Activated T-helper 17 cell treated with anti-CD3 and anti-CD28 coated beads, Interleukin-2, amount 50 U/mL, for 72 hours (primary cell): ENCODE data around the gene NPHS1. TPM values are rescaled to one million over a fixed set of nuclear protein-coding genes. Genes with fewer than 3 reads are reported as not detected.
"Not testable (repeated sequence)": the region's sequence is repeated elsewhere in the genome, so short reads cannot be mapped to it uniquely, and the experiment has no call there.

Experiments used
- ATAC-seq: fragments of 150-1000 bp; cut with Tn5 transposase; replicated peaks from 2 replicates; pipeline ENCODE4 v1.10.0; 2021; ENCODE audit warnings: mild to moderate bottlenecking, moderate library complexity
- H3K27ac Mint-ChIP-seq: one replicate; pipeline ENCODE4 v1.8.0; 2022; ENCODE audit warnings: mixed read lengths
- H3K27me3 Mint-ChIP-seq: one replicate; pipeline ENCODE4 v1.8.0; 2022; ENCODE audit warnings: mixed read lengths
- H3K36me3 Mint-ChIP-seq: one replicate; pipeline ENCODE4 v1.8.0; 2022; ENCODE audit warnings: low read depth, mild to moderate bottlenecking, mixed read lengths
- H3K4me1 Mint-ChIP-seq: one replicate; pipeline ENCODE4 v1.8.0; 2022; ENCODE audit warnings: mixed read lengths
- H3K4me3 Mint-ChIP-seq: one replicate; pipeline ENCODE4 v1.8.0; 2022; ENCODE audit warnings: mild to moderate bottlenecking, mixed read lengths
- H3K9me3 Mint-ChIP-seq: one replicate; pipeline ENCODE4 v1.8.0; 2022; ENCODE audit warnings: mixed read lengths
- total RNA-seq, 2 donors: library from RNA; stranded (reverse); gene quantifications; one replicate each; pipeline ENCODE4 v1.2.3, GENCODE V29; 2022

The NPHS1 gene
- total RNA-seq, 2 donors from 2014 or later: 0.05 TPM; not detected in 1

DNA sequence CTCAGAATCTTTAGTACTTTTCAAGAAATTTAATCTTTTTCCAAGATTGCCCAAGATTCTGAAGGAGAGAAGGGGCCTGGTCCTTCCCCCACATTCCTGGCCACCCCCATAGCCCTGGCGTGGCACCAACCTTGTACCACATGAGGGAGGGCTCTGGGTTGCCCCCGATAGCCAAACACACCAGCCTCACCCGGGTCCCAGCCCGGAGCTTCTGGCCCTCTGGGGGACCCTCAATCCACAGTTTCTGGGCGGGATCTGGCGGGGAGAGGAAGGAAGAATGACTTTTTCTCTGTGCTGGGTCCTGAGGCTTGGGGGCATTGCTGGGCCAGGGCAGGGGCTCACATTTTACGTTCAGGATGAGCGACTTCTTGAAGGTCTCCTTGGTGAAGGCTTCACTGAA is 4.4 kb downstream of the NPHS1 start:
- no peak overlapping the region for H3K4me3 Mint-ChIP-seq
- H3K9me3 Mint-ChIP-seq: no peaks in the 10 kb centered on the region
- H3K27me3 Mint-ChIP-seq: peaks cover 53% of the 10 kb centered on the region
- H3K4me1 Mint-ChIP-seq: peaks cover 13% of the 10 kb centered on the region
- ATAC-seq: no peak
- H3K27ac Mint-ChIP-seq: no peak overlapping the region
- H3K36me3 Mint-ChIP-seq: no peaks in the 10 kb centered on the region

DNA sequence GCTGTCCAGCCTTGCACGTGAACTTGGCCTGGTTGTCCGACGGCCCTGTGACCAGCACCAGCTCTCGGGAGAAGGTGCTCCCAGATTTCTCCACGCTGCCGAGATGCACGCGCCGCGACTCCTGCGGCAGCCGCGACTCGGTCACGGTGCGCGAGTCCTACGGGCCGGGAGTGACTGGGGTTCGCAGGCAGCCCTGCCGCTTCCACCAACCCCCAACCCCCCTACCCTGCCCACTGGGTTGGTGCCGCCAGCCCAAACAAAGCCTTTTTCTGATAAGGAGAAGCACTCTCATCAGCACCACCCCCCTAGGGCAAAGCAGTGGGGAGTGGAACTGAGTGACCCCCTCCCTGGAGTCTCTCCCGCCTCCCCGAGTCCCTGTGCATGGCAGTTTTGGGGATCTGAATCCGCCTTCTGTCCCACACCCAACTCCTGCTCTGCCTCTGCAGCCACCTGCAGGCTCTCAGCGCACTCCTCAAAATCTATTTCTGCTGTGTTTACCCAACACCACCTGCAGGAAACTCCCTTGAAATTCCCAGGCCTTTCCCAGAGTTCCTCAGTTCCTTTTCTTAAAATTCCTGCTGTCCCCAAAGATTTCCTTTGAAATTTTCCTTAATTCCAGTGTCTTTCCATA is 6.2 kb downstream of the NPHS1 start:
- peak overlapping the region; percentile 38 for H3K4me3 Mint-ChIP-seq
- H3K27me3 Mint-ChIP-seq: peaks cover 55% of the 10 kb centered on the region
- no peaks in the 10 kb centered on the region for H3K36me3 Mint-ChIP-seq
- H3K4me1 Mint-ChIP-seq: peaks cover 12% of the 10 kb centered on the region
- no peaks in the 10 kb centered on the region for H3K9me3 Mint-ChIP-seq
- no peak overlapping the region for H3K27ac Mint-ChIP-seq
- ATAC-seq: no peak

DNA sequence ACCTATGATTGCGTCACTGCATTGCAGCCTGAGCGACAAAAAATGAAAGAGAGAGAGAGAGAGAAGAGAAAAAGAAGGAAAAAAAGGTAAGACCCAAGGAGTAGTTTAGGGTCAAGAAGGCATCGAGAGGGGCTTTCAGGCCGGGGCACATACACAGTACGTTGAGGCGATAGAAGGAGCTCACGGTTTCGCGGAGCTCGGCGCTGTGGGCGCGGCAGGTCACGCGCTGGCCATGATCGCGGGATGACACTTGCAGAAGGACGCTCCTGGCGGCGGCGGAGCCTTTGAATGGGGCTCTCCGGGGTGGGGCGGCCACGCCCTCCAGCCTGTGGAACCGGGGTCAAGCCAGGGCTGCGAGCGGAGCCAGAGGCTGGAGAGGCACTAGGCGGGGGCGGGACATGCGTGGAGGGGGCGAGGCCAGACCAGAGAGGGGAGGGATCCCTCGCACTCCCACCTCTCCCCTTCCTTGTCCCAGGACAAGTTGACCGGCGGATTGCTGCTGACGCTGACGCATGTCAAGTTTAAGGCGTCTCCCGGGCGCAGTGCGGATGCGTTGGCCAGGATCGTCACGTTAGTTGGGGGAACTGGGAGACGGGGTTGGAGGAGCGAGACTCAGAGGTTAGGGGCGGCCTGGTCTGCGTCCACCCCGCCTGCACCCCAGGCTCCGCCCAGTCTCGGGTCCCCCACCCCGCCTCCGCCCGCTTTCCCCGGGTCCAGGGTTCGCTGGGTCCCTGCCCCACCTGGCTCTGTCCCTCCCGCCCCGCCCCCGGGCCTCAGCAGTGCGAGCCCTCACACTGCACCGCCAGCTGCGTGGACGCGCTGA is 6.9 kb downstream of the NPHS1 start:
- Mint-ChIP-seq H3K9me3 (no peaks in the 10 kb centered on the region), H3K36me3 (no peaks in the 10 kb centered on the region), H3K4me1 (peaks cover 12% of the 10 kb centered on the region), H3K27ac (no peak overlapping the region), H3K27me3 (peaks cover 48% of the 10 kb centered on the region), H3K4me3 (peak overlapping the region; percentile 75)
- ATAC-seq: peak; percentile 40

DNA sequence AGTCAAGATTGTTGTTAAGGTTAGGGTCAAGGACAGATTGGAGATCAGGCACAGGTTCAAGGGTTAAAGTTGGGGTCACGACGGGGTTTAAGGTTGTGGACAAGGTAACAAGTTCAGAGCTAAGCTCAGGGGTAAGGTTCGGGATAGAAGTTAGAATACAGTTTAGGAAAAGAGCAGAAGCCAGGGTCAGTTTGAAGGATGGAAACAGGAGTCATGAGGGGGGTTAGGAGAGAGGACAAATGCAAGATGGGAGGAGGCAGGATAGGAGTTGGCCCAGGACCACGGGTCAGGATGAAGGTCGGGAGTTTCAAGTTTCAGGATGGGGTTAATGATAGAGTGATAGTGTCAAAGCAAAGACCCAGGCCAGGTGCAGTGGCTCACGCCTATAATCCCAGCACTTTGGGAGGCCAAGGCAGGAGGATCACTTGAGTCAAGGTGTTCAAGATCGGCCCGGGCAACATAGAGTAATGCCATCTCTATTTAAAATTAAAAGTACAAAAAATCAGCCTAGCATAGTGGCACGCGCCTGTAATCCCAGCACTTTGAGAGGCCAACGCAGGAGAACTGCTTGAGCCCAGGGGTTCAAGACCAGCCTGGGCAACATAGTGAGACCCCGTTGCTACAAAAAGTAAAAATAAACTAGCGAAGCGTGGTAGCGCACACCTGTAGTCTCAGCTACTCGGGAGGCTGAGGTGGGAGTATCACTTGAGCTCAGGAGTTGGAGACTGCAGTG is 7.7 kb downstream of the NPHS1 start:
- no peaks in the 10 kb centered on the region for H3K36me3 Mint-ChIP-seq
- ATAC-seq: no peak

DNA sequence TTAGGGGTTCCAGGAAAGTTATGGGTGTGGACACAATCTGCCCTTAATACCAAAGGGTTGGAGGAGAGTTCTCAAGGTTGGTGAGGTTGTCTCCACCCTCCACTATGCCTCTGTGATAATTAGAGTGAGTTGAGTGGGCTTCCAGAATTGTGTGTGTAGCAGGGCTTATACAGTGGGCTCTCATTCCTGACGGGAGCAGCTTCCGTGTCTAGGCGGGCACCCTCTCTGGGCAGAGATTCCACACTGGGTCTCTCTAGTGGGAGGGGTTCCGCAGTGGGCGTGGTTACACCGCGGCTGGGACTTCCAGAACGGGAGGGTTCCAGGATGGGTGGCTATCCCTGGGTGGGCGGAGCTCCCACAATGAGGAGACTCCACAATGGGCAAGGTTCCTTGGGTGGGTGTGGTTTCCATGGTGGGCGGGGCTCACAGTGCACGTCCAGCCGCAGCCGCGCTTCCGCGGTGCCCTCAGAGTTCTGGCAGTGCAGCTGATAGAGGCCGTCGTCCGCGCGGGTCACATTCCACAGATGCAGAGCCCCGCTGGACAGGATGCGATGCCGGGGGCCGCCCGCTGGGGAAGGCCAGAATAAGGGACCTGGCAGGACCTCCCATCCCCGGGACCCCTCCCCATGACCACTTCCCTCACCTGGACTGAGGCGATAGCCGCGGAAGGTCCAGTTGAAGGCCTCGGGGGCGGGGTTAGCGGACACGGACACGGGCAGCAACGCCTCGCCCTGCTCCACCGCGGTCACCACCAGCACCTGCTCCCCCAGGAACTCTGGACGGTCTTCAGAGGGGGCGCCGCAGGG is 8.4 kb downstream of the NPHS1 start:
- ATAC-seq: peak; percentile 26
- Mint-ChIP-seq H3K36me3 (no peaks in the 10 kb centered on the region), H3K27me3 (peaks cover 45% of the 10 kb centered on the region), H3K27ac (no peak overlapping the region), H3K4me1 (peaks cover 12% of the 10 kb centered on the region), H3K9me3 (no peaks in the 10 kb centered on the region), H3K4me3 (peak overlapping the region; percentile 75)

More for the DNA sequence above, 7.7 kb downstream of the NPHS1 start:
- no peaks in the 10 kb centered on the region for H3K9me3 Mint-ChIP-seq
- H3K27me3 Mint-ChIP-seq: peaks cover 48% of the 10 kb centered on the region
- H3K27ac Mint-ChIP-seq: no peak overlapping the region
- peaks cover 12% of the 10 kb centered on the region for H3K4me1 Mint-ChIP-seq
- H3K4me3 Mint-ChIP-seq: peak overlapping the region; percentile 75

DNA sequence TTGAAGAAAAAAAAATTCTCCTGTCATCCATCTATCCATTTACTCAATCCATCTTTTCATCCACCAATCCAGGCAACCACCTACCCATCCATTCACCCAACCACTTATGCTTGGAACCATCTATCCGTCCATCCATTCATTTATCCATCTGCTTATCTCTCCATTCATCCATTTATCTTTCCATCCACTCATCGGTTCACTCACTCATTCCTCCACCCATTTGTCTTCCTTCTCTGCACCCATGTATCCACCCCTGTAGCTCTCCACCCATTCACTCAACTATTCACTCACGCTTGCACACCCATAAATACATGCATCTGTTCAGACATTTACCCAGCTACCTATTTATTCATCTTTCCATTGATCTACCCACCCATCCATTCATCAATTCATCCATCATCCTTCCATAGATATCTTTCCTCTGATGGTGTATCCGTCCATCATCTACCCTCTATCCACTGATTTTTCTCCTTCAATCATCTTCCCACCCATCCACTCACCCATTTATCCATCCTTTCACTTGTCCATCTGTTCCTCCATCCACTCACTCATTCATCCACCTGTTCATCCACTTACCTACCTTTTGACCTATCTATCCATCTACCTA is 9.5 kb downstream of the NPHS1 start:
- H3K9me3 Mint-ChIP-seq: no peaks in the 10 kb centered on the region
- no peaks in the 10 kb centered on the region for H3K36me3 Mint-ChIP-seq
- H3K4me1 Mint-ChIP-seq: peaks cover 12% of the 10 kb centered on the region
- peaks cover 42% of the 10 kb centered on the region for H3K27me3 Mint-ChIP-seq
- no peak overlapping the region for H3K27ac Mint-ChIP-seq
- H3K4me3 Mint-ChIP-seq: no peak overlapping the region
- ATAC-seq: no peak

DNA sequence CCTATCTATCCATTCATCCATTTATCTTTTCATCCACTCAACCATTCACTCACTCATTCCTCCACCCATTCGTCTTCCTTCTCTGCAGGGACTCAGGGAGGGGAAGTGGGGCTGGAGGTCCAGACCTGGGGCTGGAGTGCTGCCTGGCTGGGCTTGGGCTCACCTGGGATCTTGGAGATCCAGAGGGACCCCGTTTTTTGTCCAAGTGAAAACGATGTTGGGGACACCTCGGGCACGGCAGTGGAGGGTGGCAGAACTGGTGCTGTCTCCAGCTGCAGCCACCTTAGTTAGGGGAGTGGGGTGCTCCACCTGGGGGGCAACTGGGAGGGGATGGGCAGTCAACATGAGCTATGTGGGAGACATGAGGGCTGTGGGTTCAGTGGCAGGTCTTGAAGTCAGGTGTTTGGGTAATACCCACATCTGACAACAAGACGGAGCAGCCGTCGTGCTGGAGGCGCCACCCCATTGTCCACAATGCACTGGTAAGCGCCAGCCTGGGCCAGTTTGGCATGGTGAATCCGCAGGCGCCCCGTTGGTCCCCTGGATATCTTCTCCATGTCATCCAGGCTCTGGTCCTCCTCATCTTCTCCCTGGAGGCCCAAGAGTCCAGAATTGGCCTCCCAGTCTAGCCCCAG is 10.2 kb downstream of the NPHS1 start:
- Mint-ChIP-seq H3K9me3 (no peaks in the 10 kb centered on the region), H3K4me1 (peaks cover 12% of the 10 kb centered on the region), H3K4me3 (no peak overlapping the region), H3K27ac (no peak overlapping the region), H3K36me3 (no peaks in the 10 kb centered on the region), H3K27me3 (peaks cover 45% of the 10 kb centered on the region)
- no peak for ATAC-seq

DNA sequence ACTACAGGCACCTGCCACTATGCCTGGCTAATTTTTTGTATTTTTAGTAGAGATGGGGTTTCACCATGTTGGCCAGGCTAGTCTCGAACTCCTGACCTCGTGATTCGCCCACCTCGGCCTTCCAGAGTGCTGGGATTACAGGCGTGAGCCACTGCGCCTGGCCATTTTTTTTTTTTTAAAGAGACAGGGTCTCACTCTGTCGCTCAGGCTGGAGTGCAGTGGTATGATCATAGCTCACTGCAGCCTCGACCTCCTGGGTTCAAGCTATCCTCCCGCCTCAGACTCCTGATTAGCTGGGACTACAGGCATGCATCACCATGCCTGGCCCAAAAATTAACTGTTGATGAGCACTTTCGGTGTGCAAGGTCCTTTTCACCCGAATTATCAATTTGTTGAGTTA is 16.2 kb downstream of the NPHS1 start:
- H3K4me1 Mint-ChIP-seq, H3K4me3 Mint-ChIP-seq, H3K27ac Mint-ChIP-seq, H3K36me3 Mint-ChIP-seq, H3K9me3 Mint-ChIP-seq, ATAC-seq: not testable (repeated sequence)
- peaks cover 32% of the 10 kb centered on the region for H3K27me3 Mint-ChIP-seq

DNA sequence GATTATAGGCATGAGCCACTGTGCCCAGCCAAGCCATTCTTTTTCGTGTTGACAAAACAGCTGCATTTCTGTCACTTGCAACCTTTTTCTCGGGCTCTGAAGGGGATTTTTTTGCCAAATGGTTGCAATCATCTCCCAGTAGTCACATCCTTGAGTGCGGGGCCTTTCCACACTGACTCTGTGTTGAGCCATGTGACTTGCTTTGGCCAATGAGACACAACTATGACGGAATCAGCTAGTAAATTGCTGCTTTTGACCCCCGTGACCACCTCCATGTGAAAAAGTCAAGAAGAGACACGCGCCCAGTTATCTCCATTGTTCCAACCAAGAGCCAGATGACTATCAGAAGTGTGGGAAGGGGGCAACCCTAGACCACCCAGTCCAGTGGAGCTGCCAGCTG is 18.3 kb downstream of the NPHS1 start:
- Mint-ChIP-seq H3K4me1 (no peaks in the 10 kb centered on the region), H3K27me3 (peaks cover 38% of the 10 kb centered on the region), H3K36me3 (no peaks in the 10 kb centered on the region), H3K27ac (no peak overlapping the region), H3K4me3 (no peak overlapping the region), H3K9me3 (no peaks in the 10 kb centered on the region)
- ATAC-seq: no peak

DNA sequence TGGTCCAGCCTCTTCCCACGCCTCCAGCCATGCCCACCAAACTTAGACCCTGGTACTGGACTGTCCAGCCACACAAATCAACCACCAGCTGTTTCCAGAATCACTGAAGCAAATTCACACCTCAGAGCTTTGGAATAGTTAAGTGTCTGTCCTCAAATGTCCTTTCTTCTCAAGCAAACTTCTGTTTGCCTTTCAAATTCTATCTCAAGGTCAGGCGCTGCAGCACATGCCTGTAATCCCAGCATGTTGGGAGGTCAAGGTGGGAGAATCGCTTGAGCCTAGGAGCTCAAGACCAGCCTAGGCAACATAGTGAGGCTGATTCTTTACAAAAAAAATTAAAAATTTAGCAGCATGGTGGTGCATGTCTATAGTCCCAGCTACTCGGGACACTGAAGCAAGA is 20.2 kb downstream of the NPHS1 start:
- Mint-ChIP-seq H3K36me3 (no peaks in the 10 kb centered on the region), H3K4me1 (no peaks in the 10 kb centered on the region), H3K27ac (no peak overlapping the region), H3K27me3 (peaks cover 39% of the 10 kb centered on the region), H3K9me3 (no peaks in the 10 kb centered on the region), H3K4me3 (no peak overlapping the region)
- no peak for ATAC-seq

DNA sequence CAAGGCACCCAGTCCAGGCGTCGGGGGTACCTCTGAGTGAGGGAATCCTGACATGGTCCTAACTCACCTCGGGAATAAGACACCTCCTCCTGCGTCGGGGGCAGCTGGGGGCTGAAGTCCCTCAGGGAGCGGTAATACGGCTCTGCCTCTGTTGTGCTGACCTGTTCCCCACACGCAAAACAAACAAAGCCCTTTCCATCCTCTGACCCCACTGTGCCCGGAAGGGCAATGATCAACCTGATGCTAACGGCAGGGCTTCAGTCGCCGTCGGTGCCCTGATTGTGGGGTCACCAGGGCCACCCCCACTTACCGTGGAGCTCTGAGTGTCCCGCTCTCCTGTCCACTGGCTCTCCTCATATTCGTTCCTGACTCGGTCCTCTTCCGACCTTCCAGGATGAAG is 21.3 kb downstream of the NPHS1 start:
- no peak overlapping the region for H3K4me3 Mint-ChIP-seq
- H3K4me1 Mint-ChIP-seq: no peaks in the 10 kb centered on the region
- H3K36me3 Mint-ChIP-seq: no peaks in the 10 kb centered on the region
- no peak overlapping the region for H3K27ac Mint-ChIP-seq
- H3K9me3 Mint-ChIP-seq: no peaks in the 10 kb centered on the region
- H3K27me3 Mint-ChIP-seq: peaks cover 37% of the 10 kb centered on the region
- no peak for ATAC-seq

DNA sequence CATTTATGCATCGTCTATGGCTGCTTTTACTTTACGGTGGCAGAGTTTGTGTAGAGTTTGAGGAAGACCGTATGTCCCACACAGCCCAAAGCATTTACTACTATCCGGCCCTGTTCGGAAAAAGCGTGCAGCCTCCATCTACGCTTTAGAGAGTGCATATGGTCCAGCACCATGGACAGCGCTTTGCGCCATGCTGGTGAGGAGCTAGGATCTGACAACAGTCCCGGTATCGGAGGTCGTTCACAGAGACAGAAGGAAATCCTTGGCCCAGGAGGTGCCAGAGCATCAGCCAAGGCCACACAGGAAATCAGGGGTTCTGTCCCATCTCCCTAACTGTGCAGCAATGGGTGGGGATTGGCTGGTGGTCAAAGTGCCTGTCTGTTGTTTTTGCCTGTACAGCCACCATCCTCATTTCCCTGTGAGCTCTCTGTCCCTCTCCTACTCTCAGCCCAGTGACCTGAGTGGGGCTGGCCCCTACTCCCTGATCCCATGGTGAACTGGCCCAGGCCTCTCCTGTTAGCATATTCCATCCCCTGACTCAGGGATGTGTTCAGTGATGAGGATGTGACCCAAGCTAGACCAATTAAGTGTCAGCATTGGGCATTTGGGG is 23.5 kb downstream of the NPHS1 start:
- H3K4me1 Mint-ChIP-seq: no peaks in the 10 kb centered on the region
- ATAC-seq: peak; percentile 39
- no peaks in the 10 kb centered on the region for H3K9me3 Mint-ChIP-seq
- no peak overlapping the region for H3K27ac Mint-ChIP-seq
- no peaks in the 10 kb centered on the region for H3K36me3 Mint-ChIP-seq
- no peak overlapping the region for H3K4me3 Mint-ChIP-seq
- peaks cover 28% of the 10 kb centered on the region for H3K27me3 Mint-ChIP-seq

DNA sequence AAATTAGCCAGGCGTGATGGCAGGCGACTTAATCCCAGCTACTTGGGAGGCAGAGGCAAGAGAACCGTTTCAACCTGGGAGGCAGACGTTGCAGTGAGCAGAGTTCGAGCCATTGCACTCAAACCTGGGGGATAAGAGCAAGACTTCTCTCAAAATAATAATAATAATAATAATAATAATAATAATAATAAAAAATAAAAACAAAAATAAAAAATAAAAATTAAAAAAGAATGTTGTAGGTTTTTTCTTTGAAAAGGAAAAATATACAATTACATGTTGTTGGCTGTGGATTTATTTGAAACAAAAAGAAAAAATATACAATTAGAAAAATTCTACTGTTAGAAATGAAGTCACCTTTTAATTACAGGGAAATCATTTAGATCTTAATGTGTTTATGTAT is 28.2 kb downstream of the NPHS1 start:
- no peak overlapping the region for H3K4me3 Mint-ChIP-seq
- H3K9me3 Mint-ChIP-seq: no peaks in the 10 kb centered on the region
- no peaks in the 10 kb centered on the region for H3K4me1 Mint-ChIP-seq
- peaks cover 14% of the 10 kb centered on the region for H3K27me3 Mint-ChIP-seq
- no peaks in the 10 kb centered on the region for H3K36me3 Mint-ChIP-seq
- ATAC-seq: no peak
- H3K27ac Mint-ChIP-seq: no peak overlapping the region
